ENCODE results near the gene ARHGAP33.

The ARHGAP33 gene

GRCh38 chr19:35777086-35777841 lies 1.9 kb downstream of the ARHGAP33 start:
- peaks cover 7% of the 10 kb centered on the region for H3K4me1 Mint-ChIP-seq (ENCODE audit: low read depth)
- H3K27me3 Mint-ChIP-seq = no peaks in the 10 kb centered on the region
- no peaks in the 10 kb centered on the region for H3K36me3 Mint-ChIP-seq
- peak overlapping the region; percentile 11 for H3K4me3 Mint-ChIP-seq
- no peak overlapping the region for H3K27ac Mint-ChIP-seq
- no peaks in the 10 kb centered on the region for H3K9me3 Mint-ChIP-seq (ENCODE audit: low read depth)

DNA sequence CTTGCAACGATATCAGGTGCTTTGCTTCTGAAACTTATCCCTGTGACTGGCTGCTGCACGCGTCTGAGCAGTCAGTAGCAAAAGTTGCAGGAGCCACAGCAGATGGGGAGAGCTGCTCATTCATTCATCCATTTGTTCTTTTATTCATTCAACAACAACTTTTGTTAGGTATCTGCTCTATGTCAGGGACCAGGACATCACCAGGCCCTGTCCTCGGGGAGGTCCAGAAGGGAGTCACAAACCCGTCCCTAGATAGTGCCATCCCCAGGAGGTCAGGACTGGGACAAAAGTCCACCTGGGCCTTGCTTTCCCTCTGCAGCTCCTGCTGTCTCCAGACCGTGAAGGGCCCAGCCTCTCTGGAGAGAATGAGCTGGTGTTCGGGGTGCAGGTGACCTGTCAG lies 2.6 kb downstream of the ARHGAP33 start:
- H3K4me3 Mint-ChIP-seq = no peak overlapping the region
- H3K27me3 Mint-ChIP-seq = no peaks in the 10 kb centered on the region
- no peak overlapping the region for H3K27ac Mint-ChIP-seq
- H3K4me1 Mint-ChIP-seq (ENCODE audit: low read depth) = peaks cover 7% of the 10 kb centered on the region
- no peaks in the 10 kb centered on the region for H3K36me3 Mint-ChIP-seq
- no peaks in the 10 kb centered on the region for H3K9me3 Mint-ChIP-seq (ENCODE audit: low read depth)

GRCh38 chr19:35779033-35779432 lies 3.7 kb downstream of the ARHGAP33 start:
- Mint-ChIP-seq H3K27me3 (no peaks in the 10 kb centered on the region), H3K36me3 (no peaks in the 10 kb centered on the region), H3K27ac (no peak overlapping the region), H3K9me3 (ENCODE audit: low read depth) (no peaks in the 10 kb centered on the region), H3K4me1 (ENCODE audit: low read depth) (peaks cover 7% of the 10 kb centered on the region), H3K4me3 (no peak overlapping the region)

DNA sequence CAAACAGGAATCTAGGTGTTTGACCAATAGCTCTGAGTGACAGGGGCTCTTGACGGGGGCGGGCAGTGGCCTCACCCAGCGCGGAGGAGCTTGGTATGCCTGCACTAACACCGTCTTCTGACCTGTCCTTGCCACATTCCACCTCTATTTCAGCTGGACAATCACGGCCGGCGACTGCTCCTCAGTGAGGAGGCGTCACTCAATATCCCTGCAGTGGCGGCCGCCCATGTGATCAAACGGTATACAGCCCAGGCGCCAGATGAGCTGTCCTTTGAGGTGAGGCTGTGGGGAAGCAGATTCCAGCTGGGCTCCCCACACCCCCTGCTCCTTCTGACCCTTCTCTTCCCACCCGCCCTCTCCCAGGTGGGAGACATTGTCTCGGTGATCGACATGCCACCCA lies 4.7 kb downstream of the ARHGAP33 start:
- Mint-ChIP-seq H3K27ac (no peak overlapping the region), H3K27me3 (no peaks in the 10 kb centered on the region), H3K36me3 (no peaks in the 10 kb centered on the region), H3K9me3 (ENCODE audit: low read depth) (no peaks in the 10 kb centered on the region), H3K4me1 (ENCODE audit: low read depth) (peaks cover 1% of the 10 kb centered on the region), H3K4me3 (no peak overlapping the region)

- no peaks in the 10 kb centered on the region for H3K9me3 Mint-ChIP-seq (ENCODE audit: low read depth)
- no peaks in the 10 kb centered on the region for H3K36me3 Mint-ChIP-seq
- H3K27ac Mint-ChIP-seq = no peak overlapping the region
- H3K27me3 Mint-ChIP-seq = no peaks in the 10 kb centered on the region
- H3K4me1 Mint-ChIP-seq (ENCODE audit: low read depth) = no peaks in the 10 kb centered on the region
- H3K4me3 Mint-ChIP-seq = no peak overlapping the region
These were observed 5.4 kb downstream of the ARHGAP33 start for GRCh38 chr19:35780717-35781116.

DNA sequence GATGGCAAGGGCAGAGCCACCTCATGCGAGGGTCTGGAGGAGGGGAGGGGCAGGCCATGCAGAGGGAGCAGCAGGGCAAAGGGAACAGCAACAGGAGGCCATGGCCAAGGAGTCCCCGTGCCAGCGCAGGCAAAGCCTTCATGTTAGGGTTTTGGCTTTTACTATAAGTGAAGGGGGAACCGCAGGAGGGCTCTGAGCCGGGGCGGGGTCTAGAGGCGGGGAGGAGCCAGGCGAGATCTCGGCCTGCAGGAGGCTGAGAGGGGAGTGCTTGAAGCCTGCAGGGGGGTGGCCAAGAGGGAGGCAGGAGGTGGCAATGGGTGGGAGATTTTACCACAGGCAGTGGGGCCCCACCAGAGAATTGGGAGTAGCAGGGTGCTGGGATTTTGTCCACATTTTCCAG lies 6.3 kb downstream of the ARHGAP33 start:
- H3K4me1 Mint-ChIP-seq (ENCODE audit: low read depth) = no peaks in the 10 kb centered on the region
- no peaks in the 10 kb centered on the region for H3K9me3 Mint-ChIP-seq (ENCODE audit: low read depth)
- H3K27ac Mint-ChIP-seq = no peak overlapping the region
- H3K27me3 Mint-ChIP-seq = no peaks in the 10 kb centered on the region
- no peaks in the 10 kb centered on the region for H3K36me3 Mint-ChIP-seq
- H3K4me3 Mint-ChIP-seq = no peak overlapping the region

GRCh38 chr19:35782589-35782988 lies 7.2 kb downstream of the ARHGAP33 start:
- no peak overlapping the region for H3K4me3 Mint-ChIP-seq
- no peaks in the 10 kb centered on the region for H3K9me3 Mint-ChIP-seq (ENCODE audit: low read depth)
- H3K27me3 Mint-ChIP-seq = no peaks in the 10 kb centered on the region
- no peaks in the 10 kb centered on the region for H3K36me3 Mint-ChIP-seq
- H3K27ac Mint-ChIP-seq = no peak overlapping the region
- no peaks in the 10 kb centered on the region for H3K4me1 Mint-ChIP-seq (ENCODE audit: low read depth)

GRCh38 chr19:35783469-35784434 lies 8.4 kb downstream of the ARHGAP33 start:
- Mint-ChIP-seq H3K36me3 (no peaks in the 10 kb centered on the region), H3K9me3 (ENCODE audit: low read depth) (no peaks in the 10 kb centered on the region), H3K27me3 (no peaks in the 10 kb centered on the region), H3K27ac (no peak overlapping the region), H3K4me3 (no peak overlapping the region), H3K4me1 (ENCODE audit: low read depth) (no peaks in the 10 kb centered on the region)

DNA sequence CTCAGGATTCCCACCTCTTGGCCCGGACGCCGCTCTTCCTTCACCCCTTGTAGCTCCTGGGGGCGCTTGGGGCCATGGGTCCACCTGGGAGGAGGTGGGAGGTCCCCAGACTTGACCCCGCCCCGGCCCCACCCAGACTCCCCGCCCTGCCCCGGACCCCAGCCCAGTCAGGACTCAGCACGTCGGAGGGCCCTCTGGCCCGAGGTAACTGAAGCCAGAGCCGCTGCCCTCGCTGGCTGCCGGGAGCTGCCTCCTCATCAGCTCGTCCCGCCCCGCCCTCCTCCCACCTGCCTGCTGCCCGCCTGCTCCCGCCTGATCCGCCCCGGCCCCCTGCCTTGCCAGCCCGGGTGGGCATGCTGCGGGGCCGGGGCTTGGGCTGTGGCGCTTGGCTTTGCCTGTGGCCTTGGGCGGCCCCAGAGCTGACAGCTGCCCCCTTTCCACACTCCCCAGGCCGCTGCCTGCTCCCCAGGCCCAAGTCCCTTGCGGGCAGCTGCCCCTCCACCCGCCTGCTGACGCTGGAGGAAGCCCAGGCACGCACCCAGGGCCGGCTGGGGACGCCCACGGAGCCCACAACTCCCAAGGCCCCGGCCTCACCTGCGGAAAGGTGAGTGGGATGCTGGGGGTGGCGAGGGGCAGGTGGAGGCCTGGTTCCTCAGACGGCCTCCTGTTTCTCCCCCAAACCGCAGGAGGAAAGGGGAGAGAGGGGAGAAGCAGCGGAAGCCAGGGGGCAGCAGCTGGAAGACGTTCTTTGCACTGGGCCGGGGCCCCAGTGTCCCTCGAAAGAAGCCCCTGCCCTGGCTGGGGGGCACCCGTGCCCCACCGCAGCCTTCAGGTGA lies 9.4 kb downstream of the ARHGAP33 start:
- no peak overlapping the region for H3K27ac Mint-ChIP-seq

GRCh38 chr19:35785339-35785627 lies 9.9 kb downstream of the ARHGAP33 start:
- no peaks in the 10 kb centered on the region for H3K27me3 Mint-ChIP-seq
- no peak overlapping the region for H3K4me3 Mint-ChIP-seq
- no peaks in the 10 kb centered on the region for H3K36me3 Mint-ChIP-seq
- H3K9me3 Mint-ChIP-seq (ENCODE audit: low read depth) = no peaks in the 10 kb centered on the region
- H3K27ac Mint-ChIP-seq = no peak overlapping the region
- no peaks in the 10 kb centered on the region for H3K4me1 Mint-ChIP-seq (ENCODE audit: low read depth)

More for the DNA sequence above, 9.4 kb downstream of the ARHGAP33 start:
- no peaks in the 10 kb centered on the region for H3K27me3 Mint-ChIP-seq
- H3K4me3 Mint-ChIP-seq = no peak overlapping the region
- H3K9me3 Mint-ChIP-seq (ENCODE audit: low read depth) = no peaks in the 10 kb centered on the region
- H3K36me3 Mint-ChIP-seq = no peaks in the 10 kb centered on the region
- H3K4me1 Mint-ChIP-seq (ENCODE audit: low read depth) = no peaks in the 10 kb centered on the region

GRCh38 chr19:35786299-35787160 lies 11.2 kb downstream of the ARHGAP33 start:
- no peaks in the 10 kb centered on the region for H3K27me3 Mint-ChIP-seq
- H3K27ac Mint-ChIP-seq = no peak overlapping the region
- H3K4me1 Mint-ChIP-seq (ENCODE audit: low read depth) = no peaks in the 10 kb centered on the region
- H3K4me3 Mint-ChIP-seq = no peak overlapping the region
- no peaks in the 10 kb centered on the region for H3K9me3 Mint-ChIP-seq (ENCODE audit: low read depth)
- H3K36me3 Mint-ChIP-seq = no peaks in the 10 kb centered on the region

DNA sequence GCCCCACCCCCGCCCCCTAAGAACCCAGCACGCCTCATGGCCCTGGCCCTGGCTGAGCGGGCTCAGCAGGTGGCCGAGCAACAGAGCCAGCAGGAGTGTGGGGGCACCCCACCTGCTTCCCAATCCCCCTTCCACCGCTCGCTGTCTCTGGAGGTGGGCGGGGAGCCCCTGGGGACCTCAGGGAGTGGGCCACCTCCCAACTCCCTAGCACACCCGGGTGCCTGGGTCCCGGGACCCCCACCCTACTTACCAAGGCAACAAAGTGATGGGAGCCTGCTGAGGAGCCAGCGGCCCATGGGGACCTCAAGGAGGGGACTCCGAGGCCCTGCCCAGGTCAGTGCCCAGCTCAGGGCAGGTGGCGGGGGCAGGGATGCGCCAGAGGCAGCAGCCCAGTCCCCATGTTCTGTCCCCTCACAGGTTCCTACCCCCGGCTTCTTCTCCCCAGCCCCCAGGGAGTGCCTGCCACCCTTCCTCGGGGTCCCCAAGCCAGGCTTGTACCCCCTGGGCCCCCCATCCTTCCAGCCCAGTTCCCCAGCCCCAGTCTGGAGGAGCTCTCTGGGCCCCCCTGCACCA lies 11.9 kb downstream of the ARHGAP33 start:
- Mint-ChIP-seq H3K4me1 (ENCODE audit: low read depth) (no peaks in the 10 kb centered on the region), H3K27ac (no peak overlapping the region), H3K4me3 (no peak overlapping the region), H3K9me3 (ENCODE audit: low read depth) (no peaks in the 10 kb centered on the region), H3K27me3 (no peaks in the 10 kb centered on the region), H3K36me3 (no peaks in the 10 kb centered on the region)

DNA sequence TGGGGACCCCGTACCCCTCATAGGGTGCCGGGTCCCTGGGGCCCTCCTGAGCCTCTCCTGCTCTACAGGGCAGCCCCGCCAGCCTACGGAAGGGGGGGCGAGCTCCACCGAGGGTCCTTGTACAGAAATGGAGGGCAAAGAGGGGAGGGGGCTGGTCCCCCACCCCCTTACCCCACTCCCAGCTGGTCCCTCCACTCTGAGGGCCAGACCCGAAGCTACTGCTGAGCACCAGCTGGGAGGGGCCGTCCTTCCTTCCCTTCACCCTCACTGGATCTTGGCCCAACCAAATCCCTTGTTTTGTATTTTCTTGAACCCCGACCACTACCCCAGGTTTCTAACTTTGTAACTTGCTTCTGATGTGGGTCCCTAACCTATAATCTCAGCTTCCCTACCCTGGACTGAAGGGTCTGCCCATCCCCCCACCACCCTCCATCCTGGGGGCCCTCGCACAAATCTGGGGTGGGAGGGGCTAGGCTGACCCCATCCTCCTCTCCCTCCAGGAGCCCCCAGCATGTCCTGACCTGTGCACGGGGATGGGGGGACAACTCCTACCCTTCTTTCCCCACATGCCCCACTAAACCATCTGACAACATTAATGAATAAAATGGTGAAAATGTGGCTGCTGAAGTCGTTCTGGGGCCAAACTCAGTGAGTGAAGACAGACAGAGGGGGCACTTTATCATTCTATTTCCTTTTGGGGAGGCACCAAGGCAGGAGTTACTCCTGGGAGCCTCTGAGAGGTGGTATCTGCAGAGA lies 13.0 kb downstream of the ARHGAP33 start:
- H3K36me3 Mint-ChIP-seq = no peaks in the 10 kb centered on the region
- no peaks in the 10 kb centered on the region for H3K9me3 Mint-ChIP-seq (ENCODE audit: low read depth)
- H3K4me1 Mint-ChIP-seq (ENCODE audit: low read depth) = no peaks in the 10 kb centered on the region
- peaks cover 2% of the 10 kb centered on the region for H3K27me3 Mint-ChIP-seq
- no peak overlapping the region for H3K27ac Mint-ChIP-seq
- no peak overlapping the region for H3K4me3 Mint-ChIP-seq
